ENCODE data around the gene CD6.

The CD6 gene

GRCh38 chr11:60935676-60936442 lies 35.6 kb upstream of the CD6 start:
- no peak for DNase-seq

GRCh38 chr11:60936467-60937143 lies 34.9 kb upstream of the CD6 start:
- DNase-seq: no peak

GRCh38 chr11:60937144-60937527 lies 34.3 kb upstream of the CD6 start:
- no peak for DNase-seq

DNA sequence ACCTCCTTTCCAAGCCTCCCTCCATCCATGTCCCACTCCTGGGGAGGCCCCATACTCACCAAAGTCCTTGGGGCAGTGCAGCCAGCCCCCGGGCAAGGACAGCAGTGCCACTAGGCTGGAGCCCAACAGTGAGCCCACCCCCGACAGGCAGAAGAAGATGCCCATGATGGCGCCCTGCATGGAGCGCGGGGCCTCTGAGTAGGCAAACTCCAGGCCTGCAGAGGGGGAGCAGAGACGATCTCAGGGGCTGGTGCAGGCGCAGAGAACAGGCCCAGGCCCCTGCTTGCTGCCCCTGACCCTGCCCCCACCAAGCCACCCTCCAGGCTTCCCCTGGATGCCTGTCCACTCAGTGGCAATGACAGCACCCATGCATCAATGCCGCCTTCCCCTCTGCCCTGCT lies 33.7 kb upstream of the CD6 start:
- DNase-seq: no peak

DNA sequence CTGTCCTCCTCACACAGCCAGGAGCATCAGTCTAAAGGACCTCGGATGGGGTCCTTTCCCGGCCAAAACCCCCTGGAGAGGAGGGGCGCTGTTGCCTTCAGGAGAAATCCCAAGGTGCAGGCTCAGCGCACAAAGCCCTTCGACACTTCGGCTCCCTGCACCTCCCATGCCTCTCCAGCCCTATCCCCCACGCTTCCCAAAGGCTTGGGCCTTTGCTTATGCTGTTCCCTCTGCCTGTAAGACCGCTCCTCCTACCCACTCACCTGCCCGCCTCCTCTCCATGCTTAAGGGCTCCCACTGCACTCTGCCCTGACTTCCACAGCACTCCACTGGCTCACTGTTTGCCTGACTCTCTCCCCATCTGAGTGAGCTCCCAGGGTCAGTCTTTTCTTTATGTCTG lies 33.0 kb upstream of the CD6 start:
- DNase-seq: no peak

- no peak for DNase-seq
Measured at GRCh38 chr11:60939301-60939700, 32.2 kb upstream of the CD6 start.

DNA sequence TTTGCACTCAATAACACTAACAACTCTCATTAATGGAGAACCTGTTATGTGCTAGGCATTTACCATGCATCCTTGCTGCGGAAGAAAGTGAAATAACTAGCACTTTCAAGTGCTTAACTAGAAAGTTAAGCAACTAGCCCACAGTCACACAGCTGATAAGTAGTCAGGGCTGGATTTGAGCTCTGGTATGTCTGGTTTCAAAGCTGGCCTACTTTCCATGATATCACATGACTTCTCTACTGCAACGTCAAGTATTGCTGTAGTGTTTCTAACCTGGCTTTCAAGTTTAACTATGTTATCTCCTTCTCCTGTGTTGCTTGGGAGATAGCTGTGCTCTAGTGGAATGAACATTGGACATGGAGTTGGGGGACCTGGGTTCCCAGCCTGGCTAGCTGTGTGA lies 31.6 kb upstream of the CD6 start:
- DNase-seq: no peak

GRCh38 chr11:60941371-60942119 lies 29.9 kb upstream of the CD6 start:
- DNase-seq: no peak

DNA sequence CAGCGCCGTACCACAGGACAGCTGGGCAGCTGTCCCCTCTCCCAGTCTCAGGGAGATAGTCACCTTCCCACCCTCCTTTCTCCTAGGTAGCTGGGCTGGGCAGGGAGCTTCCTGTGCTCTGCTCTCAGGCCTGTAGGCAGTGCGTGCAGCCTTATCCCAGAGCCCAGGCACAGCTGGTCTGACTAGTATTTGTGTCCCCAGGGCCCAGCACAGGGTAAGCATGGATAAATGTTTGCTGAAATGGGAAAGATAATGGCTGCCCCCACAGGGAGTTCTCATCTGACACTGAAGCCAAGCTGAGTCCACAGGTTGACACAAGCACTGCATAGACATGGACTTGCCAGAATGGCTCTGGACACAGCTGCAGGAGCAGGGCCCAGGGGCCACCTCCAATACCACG lies 29.3 kb upstream of the CD6 start:
- no peak for DNase-seq

- DNase-seq: no peak
Measured at GRCh38 chr11:60942970-60943565, 28.4 kb upstream of the CD6 start.

GRCh38 chr11:60944490-60945294 lies 26.8 kb upstream of the CD6 start:
- DNase-seq: peak; percentile 20

DNA sequence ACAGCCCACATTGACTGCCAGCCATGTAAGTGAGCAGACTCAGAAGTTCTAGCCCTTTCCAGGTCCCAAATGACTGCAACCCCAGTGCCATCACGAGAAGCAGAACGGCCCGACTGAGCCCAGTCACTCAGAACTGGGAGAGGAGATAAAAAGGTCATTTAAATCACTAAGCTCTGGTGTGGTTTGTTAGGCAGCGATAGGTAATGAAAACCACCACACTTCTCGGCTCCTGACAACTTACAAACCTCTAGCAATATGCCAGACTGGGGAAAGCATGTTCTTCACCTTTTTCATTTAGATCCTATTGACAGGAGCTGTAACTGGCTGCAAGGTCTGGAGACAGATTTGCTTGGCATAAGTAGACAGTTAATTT lies 26.2 kb upstream of the CD6 start:
- DNase-seq: peak; percentile 43

GRCh38 chr11:60946601-60947264 lies 24.7 kb upstream of the CD6 start:
- no peak for DNase-seq

DNA sequence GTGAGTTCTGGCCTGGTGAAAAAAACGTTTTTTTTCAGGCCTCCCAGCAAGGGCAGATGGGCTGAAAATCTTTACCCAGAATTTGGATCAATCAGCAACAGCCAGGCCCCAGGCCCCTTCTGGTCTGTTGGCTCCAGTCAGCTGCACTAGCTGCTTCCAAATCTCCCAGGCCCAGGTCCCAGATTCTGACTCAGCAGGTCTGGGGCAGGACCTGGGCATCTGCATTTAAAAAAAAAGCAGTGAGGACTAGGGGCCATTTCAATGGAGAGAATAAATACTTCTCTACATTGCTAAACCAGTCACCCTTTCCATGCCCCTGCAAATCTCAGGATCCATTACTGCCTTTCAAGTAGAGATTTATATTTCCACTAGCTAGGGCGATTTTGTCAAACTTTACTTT lies 23.8 kb upstream of the CD6 start:
- DNase-seq: no peak

GRCh38 chr11:60948250-60948649 lies 23.2 kb upstream of the CD6 start:
- no peak for DNase-seq

- no peak for DNase-seq
Measured at GRCh38 chr11:60950024-60950423, 21.5 kb upstream of the CD6 start.

DNA sequence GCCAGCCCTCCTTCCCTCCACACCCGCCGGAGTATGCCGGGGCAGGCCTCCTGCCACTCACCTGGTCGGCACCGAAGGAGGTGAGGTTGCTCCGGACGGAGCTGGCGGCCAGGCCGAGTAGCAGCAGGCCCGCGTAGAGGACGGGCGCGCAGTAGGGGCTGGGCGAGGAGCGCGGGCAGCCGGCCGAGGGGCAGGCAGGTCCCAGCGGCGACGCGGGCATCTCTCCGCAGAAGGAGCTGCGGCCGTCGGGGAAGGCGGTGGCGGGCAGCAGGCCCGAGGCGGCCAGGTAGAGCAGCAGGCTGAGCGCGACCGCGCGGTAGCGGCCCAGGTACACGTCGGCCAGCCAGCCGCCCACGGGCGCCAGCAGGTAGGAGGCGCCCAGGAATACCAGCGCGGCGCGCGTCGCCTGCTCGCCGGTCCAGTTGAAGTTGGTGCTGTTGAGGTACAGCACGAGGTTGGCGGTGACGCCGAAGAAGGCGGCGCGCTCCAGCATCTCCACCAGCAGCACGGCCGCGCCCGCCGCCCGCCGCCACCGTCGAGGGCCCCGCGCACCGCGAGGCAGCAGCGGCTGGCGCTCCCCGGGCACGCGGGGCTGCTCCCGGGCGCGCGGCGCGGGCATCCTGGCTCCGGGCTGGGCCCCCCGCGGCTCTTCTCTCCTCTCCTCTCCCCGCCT lies 20.4 kb upstream of the CD6 start:
- no peak for DNase-seq

DNA sequence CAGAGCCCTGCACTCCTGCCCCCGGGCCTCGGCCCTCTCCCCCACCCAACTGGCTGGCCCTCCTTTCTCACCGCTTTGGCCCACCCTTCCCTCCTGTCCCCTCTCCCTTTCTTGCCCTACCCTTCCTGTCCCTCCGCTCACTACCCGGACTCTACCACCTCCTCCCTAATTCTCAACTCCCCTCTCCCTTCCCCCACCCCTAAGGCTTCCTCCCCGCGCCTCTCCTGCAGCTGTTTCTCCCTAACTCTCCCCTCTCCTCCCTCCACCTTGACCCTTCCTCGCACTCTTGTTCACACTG lies 19.9 kb upstream of the CD6 start:
- no peak for DNase-seq

- DNase-seq: peak; percentile 16
Measured at GRCh38 chr11:60951904-60952741, 19.4 kb upstream of the CD6 start, which contains the start of gene SLC15A3. SLC15A3 (minus strand) TSS chr11:60952176; CDS start chr11:60951551, 625 bp downstream.

DNA sequence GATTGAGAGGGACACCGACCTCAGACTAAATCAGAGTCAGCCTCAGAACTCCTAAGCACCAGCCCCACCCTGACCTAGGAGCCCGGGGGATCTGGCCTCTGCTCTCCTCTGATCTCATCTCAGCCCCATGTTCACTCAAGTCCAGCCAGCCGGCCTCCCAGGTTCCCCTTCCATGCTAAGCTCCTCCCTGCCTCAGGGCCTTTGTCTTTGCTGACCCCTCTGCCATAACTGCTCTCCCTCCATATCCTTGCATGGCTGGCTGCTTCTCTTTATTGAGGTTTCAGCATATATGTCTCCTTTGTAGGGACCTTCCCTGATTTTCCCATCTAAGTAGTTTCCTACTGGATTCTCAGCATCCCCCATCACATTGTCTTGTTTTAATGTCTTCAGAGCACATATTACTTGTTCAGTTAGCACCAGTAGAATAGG lies 18.7 kb upstream of the CD6 start:
- DNase-seq: no peak

- no peak for DNase-seq
Measured at GRCh38 chr11:60953781-60954180, 17.7 kb upstream of the CD6 start.

All from hematopoietic multipotent progenitor cell treated with erythropoietin and hydrocortisone succinate and interleukin-3 and kit ligand, for 8 days (in vitro differentiated cells).